SK-N-SH (cell line): ENCODE results near the gene PCLAF.

Experiments used
- EP300 ChIP-seq, 2 experiments: IDR thresholded peaks; 2 replicates each; pipeline versions ENCODE4 v1.4.0 to v1.6.1; 2012; ENCODE audit warnings: borderline replicate concordance in 1 of 2, low read depth in 1 of 2, low read length in 1 of 2
- REST ChIP-seq: IDR thresholded peaks from 2 replicates; pipeline ENCODE4 v1.6.1; 2012; ENCODE audit warnings: mild to moderate bottlenecking, low read depth, low read length, moderate library complexity
- TF ChIP-seq, protein P1 (sequence below): fragments of 200-600 bp; sonication (generic); IDR thresholded peaks from 2 replicates; pipeline ENCODE4 v1.6.1; 2017; ENCODE audit warnings: antibody characterized with exemption, mild to moderate bottlenecking, moderate library complexity

DNA sequence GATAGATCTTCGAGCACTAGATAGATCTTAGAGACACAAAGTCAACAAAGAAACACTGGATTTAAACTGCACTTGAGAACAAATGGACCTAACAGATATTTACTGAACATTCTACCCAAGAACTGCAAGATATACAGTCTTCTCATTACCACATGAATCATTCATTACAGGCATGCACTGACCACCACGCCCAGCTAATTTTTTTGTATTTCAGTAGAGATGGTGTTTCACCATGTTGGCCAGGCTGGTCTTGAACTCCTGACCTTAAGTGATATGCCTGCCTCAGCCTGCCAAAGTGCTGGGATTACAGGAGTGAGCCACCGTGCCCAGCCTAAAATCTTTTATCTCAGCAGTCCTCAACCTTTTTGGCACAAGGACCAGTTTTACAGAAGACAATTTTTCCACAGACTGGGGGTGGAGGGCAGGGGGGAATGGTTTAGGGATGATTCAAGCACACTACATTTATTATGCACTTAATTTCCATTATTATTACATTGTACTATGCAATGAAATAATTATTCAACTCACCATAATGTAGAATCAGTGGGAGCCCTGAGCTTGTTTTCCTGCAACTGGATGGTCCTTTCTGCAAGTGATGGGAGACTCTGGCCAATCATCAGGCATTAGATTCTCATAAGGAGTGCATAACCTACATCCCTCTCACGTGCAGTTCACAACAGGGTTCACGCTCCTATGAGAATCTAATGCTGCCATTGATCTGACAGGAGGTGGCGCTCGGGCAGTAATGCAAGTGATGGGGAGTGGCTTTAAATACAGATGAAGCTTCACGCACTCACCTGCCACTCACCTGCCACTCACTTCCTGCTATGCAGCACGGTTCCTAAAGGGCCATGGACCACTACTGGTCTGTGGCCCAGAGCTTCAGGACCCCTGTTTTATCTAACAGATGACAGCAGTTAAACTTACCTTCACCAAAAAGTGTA lies 47.0 kb downstream of the PCLAF start:
- TF ChIP-seq, protein P1, sequence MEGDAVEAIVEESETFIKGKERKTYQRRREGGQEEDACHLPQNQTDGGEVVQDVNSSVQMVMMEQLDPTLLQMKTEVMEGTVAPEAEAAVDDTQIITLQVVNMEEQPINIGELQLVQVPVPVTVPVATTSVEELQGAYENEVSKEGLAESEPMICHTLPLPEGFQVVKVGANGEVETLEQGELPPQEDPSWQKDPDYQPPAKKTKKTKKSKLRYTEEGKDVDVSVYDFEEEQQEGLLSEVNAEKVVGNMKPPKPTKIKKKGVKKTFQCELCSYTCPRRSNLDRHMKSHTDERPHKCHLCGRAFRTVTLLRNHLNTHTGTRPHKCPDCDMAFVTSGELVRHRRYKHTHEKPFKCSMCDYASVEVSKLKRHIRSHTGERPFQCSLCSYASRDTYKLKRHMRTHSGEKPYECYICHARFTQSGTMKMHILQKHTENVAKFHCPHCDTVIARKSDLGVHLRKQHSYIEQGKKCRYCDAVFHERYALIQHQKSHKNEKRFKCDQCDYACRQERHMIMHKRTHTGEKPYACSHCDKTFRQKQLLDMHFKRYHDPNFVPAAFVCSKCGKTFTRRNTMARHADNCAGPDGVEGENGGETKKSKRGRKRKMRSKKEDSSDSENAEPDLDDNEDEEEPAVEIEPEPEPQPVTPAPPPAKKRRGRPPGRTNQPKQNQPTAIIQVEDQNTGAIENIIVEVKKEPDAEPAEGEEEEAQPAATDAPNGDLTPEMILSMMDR = no peak
- no peak for TF ChIP-seq EP300 (IDR thresholded peaks at IDR 0.05; ENCODE audit: borderline replicate concordance in 1 of 2, low read depth in 1 of 2, low read length in 1 of 2)
- no peak for TF ChIP-seq REST
